Measurements from ENCODE around the gene TRAPPC2.
"Not testable (repeated sequence)": the region's sequence is repeated elsewhere in the genome, so short reads cannot be mapped to it uniquely, and the experiment has no call there.

The TRAPPC2 gene

DNA sequence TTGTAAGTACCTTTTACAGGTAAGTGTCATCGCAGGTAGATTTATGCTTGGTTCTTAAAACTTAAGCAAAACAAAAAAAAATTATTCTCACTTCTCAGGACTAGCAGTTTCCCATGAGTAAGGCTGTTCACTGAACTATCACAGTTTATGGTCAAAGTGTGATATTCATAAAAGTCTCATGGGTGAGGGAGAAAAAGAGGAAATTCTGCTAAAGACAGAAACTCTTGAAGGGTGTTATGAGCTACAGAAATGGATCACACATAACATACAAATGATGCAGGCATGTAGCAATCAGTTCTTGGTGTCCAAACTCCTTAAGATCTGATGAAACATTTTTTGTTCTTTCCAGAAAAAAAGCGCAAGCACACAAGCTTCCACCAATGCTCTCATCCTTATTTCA, 37.0 kb downstream of the TRAPPC2 start:
- no peak for DNase-seq

DNA sequence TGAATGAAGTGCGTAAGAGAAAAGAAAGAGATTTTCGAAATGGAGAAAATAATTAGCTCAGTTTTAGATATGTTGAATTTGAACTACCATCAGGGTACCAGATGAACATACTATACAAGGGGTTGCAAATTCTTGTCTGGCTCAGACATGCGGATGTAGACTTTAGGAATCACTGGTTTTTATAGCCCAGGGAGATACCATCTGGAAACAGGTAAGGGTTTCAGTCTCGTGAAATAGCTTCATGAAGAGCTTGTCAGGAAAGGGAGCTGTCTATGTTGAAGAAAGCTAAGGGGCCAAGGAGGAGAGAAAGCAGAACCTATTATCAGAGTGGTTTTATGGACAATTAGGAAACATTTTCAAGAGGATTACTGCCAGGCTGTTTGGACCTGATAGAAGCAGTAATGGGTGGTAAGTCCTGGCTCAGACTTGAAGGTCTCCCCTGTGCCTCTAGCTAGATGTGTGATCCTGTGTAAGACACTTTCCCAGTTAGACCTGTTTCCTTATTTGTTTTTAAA, 38.8 kb downstream of the TRAPPC2 start:
- no peak for DNase-seq

DNA sequence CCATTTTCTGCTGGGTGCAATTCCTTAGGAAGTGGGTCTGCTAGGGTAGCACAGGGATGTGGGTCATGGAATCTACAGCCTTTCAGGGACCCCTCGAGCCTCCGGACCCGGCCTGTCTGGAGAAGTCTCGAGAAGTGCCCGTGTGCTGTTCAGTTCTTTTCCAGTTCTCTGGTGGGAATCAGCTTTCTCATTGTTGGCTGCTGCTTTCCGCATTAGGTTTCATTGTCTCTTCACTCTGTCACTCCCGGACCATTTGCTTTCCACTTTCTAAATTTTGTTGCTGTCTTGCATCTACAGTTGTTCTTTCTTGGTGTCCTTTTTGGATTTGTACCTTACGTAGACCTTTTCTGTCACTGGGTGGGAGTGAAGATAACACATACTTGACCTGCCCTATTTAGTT, 39.4 kb downstream of the TRAPPC2 start:
- DNase-seq: no peak

DNA sequence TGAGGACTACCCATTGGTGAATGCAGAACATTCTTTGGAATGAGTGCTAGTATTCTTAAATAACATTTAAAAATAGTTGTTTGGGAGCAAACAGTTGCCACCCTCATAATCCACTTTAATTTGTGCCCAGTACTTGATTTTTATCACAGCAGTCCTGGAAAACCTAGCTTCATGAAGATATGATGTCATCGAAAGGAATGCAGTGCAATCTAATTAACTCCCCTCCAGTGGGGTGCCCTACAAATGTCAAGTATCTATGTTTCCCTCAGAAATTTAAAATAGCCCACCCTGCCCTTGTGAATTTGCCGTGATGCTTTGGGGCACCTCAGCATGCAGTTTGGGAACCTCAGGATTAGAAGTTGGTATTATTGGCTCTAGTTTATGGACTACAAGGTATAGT, 40.1 kb downstream of the TRAPPC2 start:
- no peak for DNase-seq

DNA sequence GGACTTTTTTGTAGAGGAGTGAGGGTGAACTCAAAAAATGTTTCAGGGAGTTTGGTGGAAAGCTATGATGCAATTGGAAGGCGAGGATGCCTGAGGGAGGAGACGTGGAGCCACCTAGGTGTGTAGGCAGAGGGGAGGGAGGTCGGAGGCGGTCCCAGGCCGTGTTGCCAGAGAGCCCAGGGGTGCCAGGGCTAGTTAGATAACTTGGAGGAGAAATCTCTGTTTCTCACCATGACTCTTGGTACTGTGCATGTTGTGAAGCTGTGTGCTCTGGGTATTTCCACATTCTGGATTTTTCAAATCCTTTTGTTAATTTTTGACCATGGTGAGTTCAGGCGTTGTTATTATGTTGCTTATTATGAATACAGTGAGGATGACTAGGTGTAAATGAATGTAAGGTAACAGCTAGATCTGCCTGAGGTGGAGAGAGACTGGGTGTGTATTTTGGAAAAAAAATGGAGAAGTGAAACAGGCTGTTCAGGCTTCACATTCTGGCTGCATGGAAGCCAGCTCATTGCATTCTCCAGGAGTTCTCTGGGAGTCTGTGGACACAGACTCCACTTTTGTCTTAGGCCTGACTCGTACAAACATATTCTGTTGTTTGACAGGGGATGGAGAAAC, 41.0 kb downstream of the TRAPPC2 start:
- no peak for DNase-seq

DNA sequence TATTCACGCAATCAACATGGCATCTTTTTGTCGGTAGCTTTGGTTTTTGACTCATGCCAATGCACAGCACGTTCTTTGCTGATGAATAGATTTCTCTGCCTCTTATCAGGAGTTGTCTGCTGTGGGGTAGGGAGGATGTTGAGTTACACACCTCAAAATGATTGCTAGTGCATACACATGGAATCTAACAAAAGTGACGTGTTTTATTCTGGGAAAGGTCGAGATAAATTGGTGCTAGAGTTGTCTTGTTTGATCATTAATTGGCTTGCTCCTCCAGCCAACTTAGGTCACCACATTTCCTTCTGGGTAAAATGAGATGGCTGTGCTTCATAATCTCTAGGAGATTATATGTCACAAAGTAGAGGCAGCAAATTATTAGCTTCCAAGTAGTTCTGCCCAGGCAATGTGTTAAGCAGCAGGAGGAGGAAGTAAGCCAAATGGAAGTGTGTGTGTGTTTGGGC, 41.6 kb downstream of the TRAPPC2 start:
- no peak for DNase-seq

DNA sequence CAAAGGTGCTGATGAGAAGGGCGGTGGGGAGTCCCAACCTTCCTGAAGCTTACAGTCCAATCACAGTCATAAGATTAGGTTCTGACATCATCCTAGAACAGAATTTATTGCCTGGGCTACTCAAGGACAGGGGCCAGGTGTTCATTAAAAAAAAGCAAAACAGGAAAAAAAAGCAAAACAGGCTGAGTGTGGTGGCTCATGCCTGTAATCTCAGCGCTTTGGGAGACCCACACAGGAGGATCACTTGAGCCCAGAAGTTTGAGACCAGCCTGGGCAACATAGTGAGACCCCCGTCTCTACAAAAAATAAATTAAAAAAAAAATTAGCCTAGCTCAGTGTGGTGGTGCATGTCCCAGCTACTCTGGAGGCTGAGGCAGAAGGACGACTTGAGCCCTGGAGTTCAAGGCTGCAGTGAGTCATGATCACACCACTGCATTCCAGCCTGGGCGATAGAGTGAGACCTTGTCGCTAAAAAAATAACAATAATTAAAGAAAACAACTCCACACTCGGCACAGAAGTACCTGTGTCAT, 42.5 kb downstream of the TRAPPC2 start:
- no peak for DNase-seq

DNA sequence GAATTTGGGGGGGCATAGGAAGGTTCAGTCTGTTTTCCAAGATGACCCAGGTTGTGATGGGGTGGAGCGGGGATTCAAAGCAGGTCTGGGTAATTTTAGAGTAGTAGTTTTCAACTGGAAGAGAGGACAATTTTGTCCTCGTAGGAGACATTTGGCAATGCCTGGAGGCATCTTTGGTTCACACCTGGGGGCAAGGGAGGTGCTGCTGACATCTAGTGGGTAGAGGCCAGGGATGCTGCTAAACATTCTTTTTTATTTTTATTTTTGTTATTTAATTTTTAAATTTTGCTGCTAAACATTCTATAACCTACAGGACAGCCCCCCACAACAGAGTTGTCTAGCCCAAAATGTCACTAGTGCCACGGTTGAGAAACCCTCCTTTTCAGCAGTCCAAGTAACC, 43.6 kb downstream of the TRAPPC2 start:
- DNase-seq: no peak

DNA sequence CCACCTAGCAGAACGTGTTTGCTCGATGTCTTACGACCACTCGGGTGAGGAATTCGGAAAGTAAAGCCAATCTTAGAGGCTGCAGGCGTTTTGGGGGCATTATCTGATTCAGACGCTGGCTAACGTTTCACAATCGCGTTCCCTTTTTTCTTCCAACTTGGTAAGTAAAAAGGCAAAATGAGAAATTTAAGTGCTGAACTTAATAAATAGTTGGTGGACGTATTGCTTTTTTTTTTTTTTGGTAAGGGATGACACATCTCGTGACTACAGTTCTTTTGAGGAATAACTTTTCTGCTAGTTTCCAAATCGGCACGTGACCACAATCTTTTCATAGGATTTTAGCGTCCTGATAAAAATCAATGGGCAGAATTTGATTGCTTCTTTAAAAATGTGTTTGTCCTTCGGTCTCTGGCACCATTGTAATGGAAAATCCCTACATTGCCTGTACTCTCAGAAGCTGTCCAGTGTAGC, 44.6 kb downstream of the TRAPPC2 start:
- no peak for DNase-seq

DNA sequence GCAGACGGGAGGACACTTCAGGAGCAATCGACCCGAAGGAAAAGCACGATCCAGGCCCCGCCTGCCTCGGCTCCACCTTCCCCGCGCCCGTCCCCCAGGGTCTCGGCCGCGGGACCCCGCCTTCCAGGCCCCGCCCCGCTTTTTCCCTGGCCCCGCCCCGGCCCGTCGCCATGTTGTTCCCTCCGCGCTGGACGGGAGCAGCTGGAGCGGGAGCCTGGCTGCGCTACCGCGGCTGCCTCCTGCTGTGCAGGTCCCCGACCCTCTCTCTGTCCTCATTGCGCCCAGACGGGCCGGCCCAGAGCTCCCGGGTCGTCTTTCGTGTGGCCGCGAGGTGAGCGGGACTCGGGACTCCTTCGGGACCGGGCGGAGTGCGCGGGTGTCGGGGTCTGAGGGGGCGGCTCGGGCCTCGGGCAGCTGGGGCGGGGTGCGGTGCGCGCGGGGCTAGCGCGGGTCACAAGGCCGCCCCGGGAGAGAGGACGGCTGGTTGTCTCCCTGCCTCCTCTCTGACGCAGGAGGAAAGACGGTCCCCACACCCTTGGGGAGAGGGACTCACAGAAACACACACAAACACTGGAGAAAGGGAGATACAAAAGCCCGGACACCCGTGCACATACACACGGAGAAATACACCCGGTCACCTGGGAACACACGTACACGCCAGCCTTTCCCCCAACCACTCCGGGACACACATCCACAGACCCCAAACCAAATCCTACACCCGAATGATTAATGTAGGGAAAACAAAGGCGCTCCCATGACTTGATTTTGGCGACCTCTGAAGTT, 45.3 kb downstream of the TRAPPC2 start, which contains the start of gene RAB9A:
Gene RAB9A, plus strand, starts transcription at position 171 of the 783 bp plus-strand sequence. CDS start 19,619 bp downstream, outside the sequence.
- peak; percentile 71 for DNase-seq

DNA sequence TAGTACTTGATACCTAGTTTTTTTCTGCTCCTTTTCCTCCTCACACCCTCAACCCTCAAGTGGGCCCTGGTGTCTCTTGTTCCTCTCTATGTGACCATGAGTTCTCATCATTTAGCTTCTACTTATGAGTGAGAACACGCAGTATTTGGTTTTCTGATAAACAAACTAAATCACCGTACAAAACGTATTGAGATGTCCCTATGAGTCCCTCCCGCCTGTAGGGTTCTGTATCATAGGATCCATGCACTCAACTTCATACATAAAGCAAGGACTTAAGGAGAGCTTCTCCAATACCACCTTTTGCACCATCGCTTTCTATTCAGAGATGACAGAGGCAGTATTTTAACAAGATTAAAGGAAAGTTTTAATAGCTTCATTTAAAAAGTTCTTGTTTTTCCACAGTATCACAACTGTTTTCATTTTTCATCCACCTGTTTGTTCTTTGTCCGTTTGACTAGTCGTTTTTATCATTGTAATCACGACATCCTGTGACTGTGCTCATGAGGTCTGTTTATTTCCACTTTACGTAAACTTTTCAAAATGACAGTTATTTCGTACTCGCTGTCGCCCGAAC, 45.9 kb downstream of the TRAPPC2 start:
- DNase-seq: no peak

DNA sequence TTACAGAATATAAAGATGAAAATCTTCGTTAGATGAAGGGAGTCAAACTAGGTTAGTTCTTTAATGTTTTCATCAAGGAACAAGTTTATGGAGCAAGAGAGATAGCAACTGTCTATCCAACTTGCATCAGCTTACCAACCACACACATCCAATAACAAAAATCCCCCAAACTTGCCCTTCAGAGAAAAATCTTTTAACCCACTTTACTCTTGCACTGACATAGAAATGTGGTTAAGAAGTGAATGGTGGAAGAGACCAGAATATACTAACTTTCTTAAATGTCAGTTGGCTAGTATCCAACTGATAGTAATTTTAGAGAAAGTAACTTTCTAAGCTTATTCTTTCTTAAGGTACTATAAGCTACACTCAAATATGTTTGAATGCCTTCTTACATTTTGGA, 47.2 kb downstream of the TRAPPC2 start:
- DNase-seq: no peak

DNA sequence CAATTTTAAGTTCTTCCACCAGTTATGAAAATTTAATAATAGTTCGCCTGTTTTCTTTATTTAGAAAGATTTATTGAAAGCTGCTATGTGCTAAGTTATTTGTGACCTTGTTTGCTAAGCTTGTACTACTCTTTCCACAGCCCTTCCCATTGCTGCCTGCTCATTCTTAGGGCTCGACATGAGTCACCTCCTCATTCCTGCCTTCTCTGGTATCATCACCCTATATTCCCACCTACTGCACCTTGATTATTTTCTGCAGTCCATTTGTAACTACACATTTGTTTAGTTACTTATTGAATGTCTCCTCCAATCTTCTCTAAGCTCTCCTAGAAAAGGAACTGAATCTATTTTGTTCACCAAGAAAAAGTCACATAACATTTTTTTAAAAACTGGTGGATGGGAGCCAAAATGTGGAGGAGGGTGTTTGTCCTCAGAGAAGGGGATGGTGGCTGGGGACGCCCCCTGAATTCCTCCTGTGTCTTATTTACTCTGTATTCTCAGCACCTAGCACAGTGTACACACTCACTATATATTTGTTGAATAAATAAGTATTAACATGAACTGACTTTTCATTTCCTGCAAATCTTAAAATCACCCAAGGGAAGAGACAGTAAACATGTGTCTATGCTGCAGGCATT, 49.2 kb downstream of the TRAPPC2 start:
- DNase-seq: no peak

DNA sequence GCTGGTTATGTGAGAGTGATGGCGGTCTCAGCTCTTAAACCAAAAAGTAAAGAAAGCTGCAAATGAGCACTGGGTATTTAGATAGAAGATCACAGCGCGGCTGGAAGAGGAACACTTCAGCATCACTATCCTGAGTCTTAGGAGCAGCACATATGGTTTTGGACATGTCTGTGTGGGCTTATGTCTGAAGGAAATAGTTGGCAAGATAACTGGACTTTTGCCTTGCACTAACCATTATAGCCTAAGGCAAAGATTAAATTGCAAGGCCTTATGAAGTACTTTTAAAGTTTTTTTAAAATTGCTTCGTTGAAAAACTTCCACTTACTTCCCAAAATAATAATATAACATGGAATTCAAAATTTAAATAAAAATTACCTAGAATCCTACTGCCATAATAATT, 50.1 kb downstream of the TRAPPC2 start:
- DNase-seq: no peak

DNA sequence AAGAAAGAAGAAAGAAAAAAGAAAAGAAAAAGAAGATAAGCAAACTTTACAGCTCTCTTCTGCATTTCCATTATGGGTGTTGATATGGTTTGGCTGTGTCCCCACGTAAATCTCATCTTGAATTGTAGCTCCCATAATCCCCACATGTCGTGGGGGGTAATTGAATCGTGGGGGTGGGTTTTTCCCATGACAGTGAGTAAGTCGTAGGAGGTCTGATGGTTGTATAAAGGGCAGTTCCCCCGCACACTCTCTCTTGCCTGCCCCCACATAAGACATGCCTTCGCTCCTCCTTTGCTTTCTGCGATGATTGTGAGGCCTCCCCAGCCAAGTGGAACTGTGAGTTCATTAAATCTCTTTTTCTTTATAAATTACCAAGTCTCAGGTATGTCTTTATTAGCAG, 52.8 kb downstream of the TRAPPC2 start:
- no peak for DNase-seq

DNA sequence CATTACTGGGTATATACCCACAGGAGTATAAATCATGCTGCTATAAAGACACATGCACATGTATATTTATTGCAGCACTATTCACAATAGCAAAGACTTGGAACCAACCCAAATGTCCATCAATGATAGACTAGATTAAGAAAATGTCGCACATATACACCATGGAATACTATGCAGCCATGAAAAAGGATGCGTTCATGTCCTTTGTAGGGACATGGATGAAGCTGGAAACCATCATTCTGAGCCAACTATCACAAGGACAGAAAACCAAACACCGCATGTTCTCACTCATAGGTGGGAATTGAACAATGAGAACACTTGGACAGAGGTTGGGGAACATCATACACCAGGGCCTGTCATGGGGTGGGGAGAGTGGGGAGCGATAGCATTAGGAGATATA, 54.7 kb downstream of the TRAPPC2 start:
- DNase-seq: not testable (repeated sequence)

DNA sequence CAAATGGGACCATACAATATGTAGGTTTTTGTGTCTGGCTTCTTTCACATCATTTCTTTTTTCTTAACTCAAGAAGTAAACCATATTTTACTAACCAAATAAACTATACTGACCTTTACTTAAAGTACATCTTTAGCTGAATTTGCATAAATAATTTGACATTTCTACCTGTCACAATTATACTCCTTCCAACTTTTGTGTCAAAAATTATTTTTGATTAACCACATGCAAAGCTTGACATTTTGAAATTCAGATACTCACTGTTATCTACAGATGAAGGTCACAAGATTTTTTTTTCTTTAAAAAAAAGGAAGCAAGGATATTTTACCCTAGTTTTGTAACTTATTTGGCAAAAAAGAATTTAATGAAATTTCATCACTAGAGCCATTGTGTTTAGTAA, 57.5 kb downstream of the TRAPPC2 start:
- DNase-seq: no peak

DNA sequence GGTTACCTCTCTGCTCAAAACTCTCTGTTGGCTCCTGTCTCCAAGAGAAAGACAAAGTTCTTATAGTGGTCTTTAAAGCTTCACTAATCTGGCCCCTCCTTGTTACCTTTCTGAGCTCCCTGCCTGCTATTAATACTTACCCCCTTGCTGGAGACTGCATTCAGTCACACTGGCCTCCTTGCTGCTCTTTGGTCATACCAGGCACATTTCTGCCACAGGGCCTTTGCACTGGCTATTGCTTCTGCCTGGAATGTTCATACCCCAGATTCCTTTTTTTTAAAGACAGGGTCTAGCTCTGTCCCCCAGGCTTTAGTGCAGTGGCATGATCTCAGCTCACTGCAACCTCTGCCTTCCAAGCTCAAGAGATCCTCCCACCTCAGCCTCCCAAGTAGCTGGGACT, 61.4 kb downstream of the TRAPPC2 start:
- DNase-seq: no peak

DNA sequence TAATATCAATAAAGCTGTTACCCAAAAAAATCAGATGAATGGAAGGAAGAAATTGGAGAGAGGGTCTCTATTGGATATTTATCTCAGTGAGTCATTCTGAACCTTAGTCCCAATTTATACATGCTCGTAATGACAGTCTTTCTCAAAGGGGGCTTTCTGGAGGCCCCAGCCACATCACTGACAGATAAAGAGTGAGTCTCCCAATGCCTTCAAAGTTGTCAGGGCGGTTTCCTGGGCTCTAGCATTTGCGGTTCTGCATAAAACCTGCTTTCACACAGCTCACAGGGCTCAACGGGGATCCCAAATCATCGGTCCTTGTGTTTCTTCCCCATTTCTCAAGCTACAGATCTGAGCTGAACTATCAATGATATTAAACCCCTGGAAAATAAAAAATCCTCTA, 64.2 kb downstream of the TRAPPC2 start:
- no peak for DNase-seq

DNA sequence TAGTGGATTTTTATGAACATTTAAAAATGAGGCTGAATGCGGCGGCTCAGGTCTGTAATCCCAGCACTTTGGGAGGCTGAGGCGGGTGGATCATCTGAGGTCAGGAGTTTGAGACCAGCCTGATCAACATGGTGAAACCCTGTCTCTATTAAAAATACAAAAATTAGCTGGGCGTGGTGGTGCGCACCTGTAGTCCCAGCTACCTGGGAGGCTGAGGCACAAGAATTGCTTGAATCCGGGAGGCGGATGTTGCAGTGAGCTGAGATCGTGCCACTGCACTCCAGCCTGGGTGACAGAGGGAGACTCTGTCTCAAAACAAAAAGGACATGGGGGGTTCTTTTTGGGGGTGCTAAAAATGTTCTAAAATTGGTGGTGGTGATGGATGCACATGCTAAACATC, 64.7 kb downstream of the TRAPPC2 start:
- not testable (repeated sequence) for DNase-seq

DNA sequence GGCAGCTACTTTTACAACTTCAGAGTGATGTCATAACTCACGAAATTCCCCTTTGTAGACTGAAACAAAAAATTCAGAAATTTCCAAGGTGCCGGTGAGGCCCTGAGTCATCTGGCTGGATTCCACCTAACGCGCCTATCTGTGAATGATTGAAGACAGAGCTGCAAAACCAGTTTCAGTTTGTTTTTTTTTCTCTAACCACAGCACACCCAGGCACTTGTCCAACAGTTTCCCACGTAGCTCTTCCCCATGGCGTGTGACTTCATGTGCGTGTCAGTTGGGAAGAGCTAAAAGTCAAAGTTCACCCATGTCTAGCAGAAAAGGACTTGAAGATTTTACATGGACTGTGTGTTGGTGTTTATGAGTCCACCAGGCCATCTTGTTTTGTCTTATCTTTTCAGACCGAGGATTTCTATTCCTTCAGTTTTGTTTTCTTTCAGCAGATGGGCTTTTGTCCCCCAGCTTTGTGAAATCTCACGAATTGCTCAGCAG, 65.1 kb downstream of the TRAPPC2 start:
- DNase-seq: no peak

DNA sequence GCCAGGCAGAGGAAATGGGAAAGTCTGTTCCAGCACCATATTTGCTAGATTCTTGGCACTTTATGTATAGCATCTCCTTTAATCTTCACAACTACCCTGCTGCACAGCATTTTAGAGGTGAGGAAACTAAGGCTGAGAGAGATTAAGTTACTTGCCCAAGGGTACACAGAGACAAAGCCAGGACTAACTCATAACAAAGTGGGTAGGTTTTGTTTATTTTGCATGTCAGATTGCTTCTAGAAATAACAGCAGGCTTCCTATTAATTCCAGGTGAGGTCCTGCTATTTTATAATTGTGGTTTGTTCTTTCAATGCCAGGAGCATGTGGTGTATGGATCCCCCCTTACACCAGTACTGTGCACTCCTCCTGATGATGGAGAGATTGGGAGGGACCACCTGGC, 66.5 kb downstream of the TRAPPC2 start:
- DNase-seq: no peak

DNA sequence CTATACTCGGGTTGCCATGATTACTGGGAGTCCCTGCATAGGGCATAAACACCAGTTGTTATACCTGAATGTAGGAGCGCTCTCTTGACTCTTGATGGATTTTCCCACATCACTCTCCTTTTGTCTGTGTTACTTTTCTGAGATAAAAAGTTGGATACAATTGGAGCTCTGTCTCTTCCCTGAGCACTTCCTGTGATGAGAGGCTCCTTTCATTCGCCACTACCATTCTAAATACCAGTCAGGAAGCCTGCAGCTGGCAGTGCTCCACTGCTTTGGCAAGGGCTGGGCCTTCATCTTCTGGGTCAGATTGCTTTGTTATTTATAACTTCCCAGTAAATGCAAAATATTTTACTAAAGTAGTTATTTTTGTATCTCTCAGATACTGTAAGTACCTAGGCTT, 67.6 kb downstream of the TRAPPC2 start:
- no peak for DNase-seq
